IMR-90 (cell line): ENCODE data around the gene CHD2. TPM values are rescaled to one million over a fixed set of nuclear protein-coding genes. Genes with fewer than 3 reads are reported as not detected.

Experiments
- ATAC-seq: fragments of 200-7000 bp; cut with Tn5 transposase; 2 replicates; pipeline ENCODE4 v1.9.1; 2020; ENCODE audit warnings: low read depth, mild to moderate bottlenecking, moderate library complexity
- BruUV-seq: library from RNA; stranded (reverse); fragments of 400-500 nt; replicated peaks from 2 replicates; lab custom pipeline; 2021; lab: Mats Ljungman, UMichigan
- CTCF ChIA-PET: fragments of 300-600 bp; formaldehyde crosslinking; extraction: SDS; loops from one replicate; lab custom pipeline; 2021; ENCODE audit warnings: antibody characterized with exemption; lab: Yijun Ruan, JAX
- POLR2A ChIA-PET: fragments of 300-600 bp; sonication (Branson Sonifier 250); formaldehyde crosslinking; loops from one replicate; lab custom pipeline; 2022; ENCODE audit warnings: antibody characterized with exemption; ENCODE audit not compliant: unreplicated experiment; lab: Charles Lee
- DNase-seq: peaks from one replicate; pipeline ENCODE4 v3.0.0; 2013
- H2AFZ ChIP-seq: replicated peaks from 2 replicates; pipeline ENCODE3; 2013; ENCODE audit warnings: low read length, mild to moderate bottlenecking; ENCODE audit not compliant: poor library complexity
- H2AK5ac ChIP-seq: 2 replicates; pipeline ENCODE4 v1.6.1; 2013; ENCODE audit warnings: low read depth, low read length, inconsistent platforms
- H2AK9ac ChIP-seq: replicated peaks from 2 replicates; pipeline ENCODE3; 2013; ENCODE audit warnings: mild to moderate bottlenecking, low read depth, low read length, moderate library complexity; ENCODE audit not compliant: poor library complexity
- H2BK120ac ChIP-seq: 2 replicates; pipeline ENCODE4 v1.6.1; 2013; ENCODE audit warnings: low read depth, low read length, inconsistent platforms
- H2BK15ac ChIP-seq: 3 replicates; pipeline ENCODE4 v1.6.1; 2013; ENCODE audit warnings: low read depth, low read length, inconsistent platforms
- H2BK20ac ChIP-seq: 2 replicates; pipeline ENCODE4 v1.6.1; 2013; ENCODE audit warnings: low read depth, mild to moderate bottlenecking, inconsistent platforms, low read length, moderate library complexity
- H2BK5ac ChIP-seq: 2 replicates; pipeline ENCODE4 v1.6.1; 2013; ENCODE audit warnings: mild to moderate bottlenecking, low read depth, low read length, inconsistent platforms; ENCODE audit not compliant: poor library complexity, severe bottlenecking
- H3K14ac ChIP-seq: replicated peaks from 2 replicates; pipeline ENCODE4 v1.6.1; 2013; ENCODE audit warnings: low read depth, low read length, inconsistent platforms
- H3K18ac ChIP-seq: 2 replicates; pipeline ENCODE4 v1.6.1; 2013; ENCODE audit warnings: low read depth, low read length, control low read depth
- H3K23ac ChIP-seq: 2 replicates; pipeline ENCODE4 v1.6.1; 2013; ENCODE audit warnings: low read depth, low read length, inconsistent platforms
- H3K27ac ChIP-seq: 2 replicates; pipeline ENCODE4 v1.5.1; 2013; ENCODE audit warnings: mild to moderate bottlenecking, control low read depth, low read length; ENCODE audit not compliant: insufficient read depth
- H3K27me3 ChIP-seq: 2 replicates; pipeline ENCODE4 v1.6.1; 2013; ENCODE audit warnings: low read length; ENCODE audit not compliant: control insufficient read depth, insufficient read depth
- H3K36me3 ChIP-seq: 2 replicates; pipeline ENCODE4 v1.6.1; 2013; ENCODE audit warnings: low read length, mixed read lengths; ENCODE audit not compliant: control insufficient read depth, insufficient read depth
- H3K4ac ChIP-seq: 2 replicates; pipeline ENCODE4 v1.6.1; 2013; ENCODE audit warnings: low read depth, low read length, inconsistent platforms
- H3K4me1 ChIP-seq: 2 replicates; pipeline ENCODE4 v1.6.1; 2013; ENCODE audit warnings: low read length, mixed read lengths; ENCODE audit not compliant: control insufficient read depth, insufficient read depth
- H3K4me2 ChIP-seq: 2 replicates; pipeline ENCODE4 v1.6.1; 2013; ENCODE audit warnings: low read depth, mild to moderate bottlenecking, control low read depth, low read length, moderate library complexity
- H3K4me3 ChIP-seq: 2 replicates; pipeline ENCODE4 v1.5.1; 2013; ENCODE audit warnings: low read depth, mild to moderate bottlenecking, control low read depth, low read length, moderate library complexity; ENCODE audit not compliant: insufficient read depth
- H3K56ac ChIP-seq: 2 replicates; pipeline ENCODE4 v1.6.1; 2013; ENCODE audit warnings: low read length, inconsistent platforms; ENCODE audit not compliant: insufficient read depth; ENCODE audit errors: extremely low read depth
- H3K79me1 ChIP-seq, 2 experiments: 2 replicates each; pipeline ENCODE4 v1.6.1; 2013; ENCODE audit warnings: low read length in 2 of 2, inconsistent platforms in 1 of 2, low read depth in 1 of 2
- H3K9ac ChIP-seq: 2 replicates; pipeline ENCODE4 v1.6.1; 2013; ENCODE audit warnings: low read depth, low read length, control low read depth
- H3K9me1 ChIP-seq: 2 replicates; pipeline ENCODE4 v1.6.1; 2013; ENCODE audit warnings: low read length, inconsistent platforms; ENCODE audit not compliant: insufficient read depth
- H3K9me3 ChIP-seq: 2 replicates; pipeline ENCODE4 v1.6.1; 2013; ENCODE audit warnings: low read length; ENCODE audit not compliant: control insufficient read depth, insufficient read depth
- H4K20me1 ChIP-seq: 2 replicates; pipeline ENCODE4 v1.6.1; 2013; ENCODE audit warnings: low read length, inconsistent platforms; ENCODE audit not compliant: insufficient read depth
- H4K5ac ChIP-seq: 2 replicates; pipeline ENCODE4 v1.6.1; 2013; ENCODE audit warnings: mild to moderate bottlenecking, low read depth, low read length, control low read depth
- H4K8ac ChIP-seq, 2 experiments: 2 replicates each; pipeline ENCODE4 v1.6.1; 2013; ENCODE audit warnings: low read depth in 2 of 2, low read length in 2 of 2, control low read depth in 1 of 2, inconsistent platforms in 1 of 2
- H4K91ac ChIP-seq: 2 replicates; pipeline ENCODE4 v1.6.1; 2013; ENCODE audit warnings: low read depth, low read length, inconsistent platforms; ENCODE audit not compliant: insufficient read depth
- BHLHE40 ChIP-seq: fragments of 150-350 bp; IDR thresholded peaks from 2 replicates; pipeline ENCODE4 v1.6.1; 2016; ENCODE audit warnings: mild to moderate bottlenecking, low read depth, low read length
- CEBPB ChIP-seq: IDR thresholded peaks from 2 replicates; pipeline ENCODE4 v1.6.1; 2012; ENCODE audit warnings: low read depth, low read length, improper control_type of control experiment
- MAFK ChIP-seq: IDR thresholded peaks from 2 replicates; pipeline ENCODE4 v1.6.1; 2012; ENCODE audit warnings: low read depth, low read length, improper control_type of control experiment
- MXI1 ChIP-seq: IDR thresholded peaks from 2 replicates; pipeline ENCODE4 v1.6.1; 2012; ENCODE audit warnings: low read depth, mild to moderate bottlenecking, low read length, moderate library complexity, borderline replicate concordance
- NFE2L2 ChIP-seq: fragments of 150-350 bp; IDR thresholded peaks from 2 replicates; pipeline ENCODE4 v1.6.1; 2016; ENCODE audit warnings: low read depth, mild to moderate bottlenecking, low read length
- WGBS, 2 experiments: methylation state at CpG; one replicate each; pipeline versions ENCODE4 v1.1.5 to v1.1.7; 2013; ENCODE audit warnings: missing lambda C conversion rate in 2 of 2; ENCODE audit not compliant: insufficient read length in 1 of 2; ENCODE audit errors: extremely low coverage in 2 of 2; 5-methylcytosine and 5-hydroxymethylcytosine counted together
- dilution Hi-C: fragments of 300-500 bp; cut with HindIII; formaldehyde crosslinking; loops from one replicate; pipeline ENCODE4 v1.14.3; 2018; ENCODE audit warnings: low sequenced_read_pairs; ENCODE audit not compliant: unreplicated experiment
- in situ Hi-C: fragments of 300-500 bp; cut with MboI; formaldehyde crosslinking; loops from 3 replicates; pipeline ENCODE4 v1.14.3; 2019; ENCODE audit warnings: low sequenced_read_pairs, inconsistent platforms, mixed read lengths
- intact Hi-C: fragments of 100-400 bp; cut with micrococcal nuclease; formaldehyde crosslinking; loops from 2 replicates; pipeline ENCODE4 v1.10.0; 2022
- polyA plus RNA-seq, 3 experiments: library from polyadenylated mRNA; depleted of rRNA; stranded (reverse); fragments of >200 nt; gene quantifications; 2 replicates each; pipeline ENCODE4 v1.2.3, GENCODE V29; 2012; ENCODE audit warnings: low replicate concordance in 1 of 3
- total RNA-seq: library from RNA; depleted of rRNA; stranded (reverse); fragments of >200 nt; gene quantifications from 2 replicates; pipeline ENCODE4 v1.2.3, GENCODE V29; 2012

Gene CHD2
- total and polyA plus RNA-seq, 2 of the 4 experiments (the other 2 are of a cell fraction) = 44.9 to 64.7 TPM

GRCh38 chr15:93040288-93041158, 140.4 kb downstream of the CHD2 start (continued):
- TF ChIP-seq NFE2L2 = no peak

GRCh38 chr15:93041159-93041547, 141.0 kb downstream of the CHD2 start:
- H2BK20ac ChIP-seq = no peak overlapping the region
- no peak for TF ChIP-seq BHLHE40
- no peak for TF ChIP-seq CEBPB
- TF ChIP-seq MAFK = no peak
- TF ChIP-seq MXI1 = no peak
- no peaks in the 10 kb centered on the region for H3K36me3 ChIP-seq
- H3K23ac ChIP-seq = no peak overlapping the region
- H3K4ac ChIP-seq = no peak overlapping the region
- H3K4me2 ChIP-seq = no peak overlapping the region
- H4K20me1 ChIP-seq = no peaks in the 10 kb centered on the region
- no peak overlapping the region for H3K4me3 ChIP-seq
- H3K4me1 ChIP-seq = no peaks in the 10 kb centered on the region; the same call in 1 of the 2 replicates
- H3K9me1 ChIP-seq = no peaks in the 10 kb centered on the region
- intact Hi-C loops = no loop called here
- H2AK9ac ChIP-seq = no peak overlapping the region
- H2BK15ac ChIP-seq = no peak overlapping the region
- H4K91ac ChIP-seq = no peak overlapping the region
- H2AFZ ChIP-seq = no peak overlapping the region
- peaks cover 2% of the 10 kb centered on the region; the same call in 1 of the 2 replicates for H3K27me3 ChIP-seq
- dilution Hi-C loops = no loop called here
- H2BK5ac ChIP-seq = no peak overlapping the region
- no peak overlapping the region for H4K5ac ChIP-seq
- no peak overlapping the region for H3K56ac ChIP-seq
- H3K9ac ChIP-seq = no peak overlapping the region
- ChIA-PET CTCF (no interaction called here), POLR2A (no interaction called here)
- 78% methylated on average over 5 of the region's 13 CpGs; no CpG with 5 or more reads in 1 of the 2 experiments for WGBS, 2 experiments
- no TSS peak for BruUV-seq
- H3K9me3 ChIP-seq = peaks cover 2% of the 10 kb centered on the region; the same call in 1 of the 2 replicates
- H3K14ac ChIP-seq = no peak overlapping the region
- H3K27ac ChIP-seq = no peak overlapping the region
- no peak overlapping the region for H3K18ac ChIP-seq
- no peak overlapping the region for H2AK5ac ChIP-seq
- no peak for ATAC-seq
- no peak overlapping the region for H2BK120ac ChIP-seq
- DNase-seq = no peak
- H4K8ac ChIP-seq = no peak overlapping the region
- no peaks in the 10 kb centered on the region for H3K79me1 ChIP-seq
- in situ Hi-C loops = no loop called here
